CD14-positive monocyte (primary cell): ENCODE data around the gene MS4A14. TPM values are rescaled to one million over a fixed set of nuclear protein-coding genes. Genes with fewer than 3 reads are reported as not detected.

Experiments used
- DNase-seq, 3 donors: peaks; one replicate each; pipeline ENCODE4 v3.0.0-alpha.2; 2011 to 2022
- H2AFZ ChIP-seq: 2 replicates; pipeline ENCODE4 v1.6.0; 2012; ENCODE audit warnings: mild to moderate bottlenecking, low read depth, low read length, inconsistent platforms; ENCODE audit not compliant: insufficient read depth, poor library complexity, severe bottlenecking
- H3K27ac ChIP-seq, 2 donors: 1 replicate in 1 of 2; 2 replicates in 1 of 2; pipeline ENCODE4 v1.5.1; 2012 to 2013; ENCODE audit warnings: low read length in 2 of 2, control low read depth in 1 of 2, inconsistent platforms in 1 of 2, low read depth in 1 of 2, mild to moderate bottlenecking in 1 of 2
- H3K27me3 ChIP-seq, 2 donors: one replicate each; pipeline versions ENCODE4 v1.6.0 to v1.6.1; 2011 to 2013; ENCODE audit warnings: low read length in 2 of 2; ENCODE audit not compliant: control insufficient read depth in 2 of 2, insufficient read depth in 2 of 2
- H3K36me3 ChIP-seq, 2 donors: replicated peaks in 1 of 2; 1 replicate in 1 of 2; 2 replicates in 1 of 2; pipeline versions ENCODE4 v1.5.1 to v1.6.1; 2012 to 2013; ENCODE audit warnings: low read length in 2 of 2, control low read depth in 1 of 2, inconsistent platforms in 1 of 2, mild to moderate bottlenecking in 1 of 2; ENCODE audit not compliant: insufficient read depth in 2 of 2, control insufficient read depth in 1 of 2
- H3K4me1 ChIP-seq, 2 donors: 1 replicate in 1 of 2; 2 replicates in 1 of 2; pipeline versions ENCODE4 v1.5.1 to v1.6.1; 2012 to 2013; ENCODE audit warnings: low read length in 2 of 2, control low read depth in 1 of 2, inconsistent platforms in 1 of 2, mild to moderate bottlenecking in 1 of 2, moderate library complexity in 1 of 2; ENCODE audit not compliant: insufficient read depth in 2 of 2, control insufficient read depth in 1 of 2
- H3K4me2 ChIP-seq: replicated peaks from 2 replicates; pipeline ENCODE3; 2012; ENCODE audit warnings: low read length, moderate library complexity, mild to moderate bottlenecking; ENCODE audit not compliant: poor library complexity, severe bottlenecking; ENCODE audit errors: extremely low read depth
- H3K4me3 ChIP-seq, 3 experiments: fragments of 200-600 bp in 1 of 3; sonication (generic) in 1 of 3; replicated peaks in 1 of 3; 1 replicate in 2 of 3; 2 replicates in 1 of 3; pipeline ENCODE4 v1.5.1; 2011 to 2013; ENCODE audit warnings: low read length in 3 of 3, mild to moderate bottlenecking in 3 of 3, control low read depth in 2 of 3, low read depth in 2 of 3, inconsistent platforms in 1 of 3, moderate library complexity in 1 of 3
- H3K79me2 ChIP-seq: 2 replicates; pipeline ENCODE4 v1.6.0; 2012; ENCODE audit warnings: mild to moderate bottlenecking, control low read depth, inconsistent platforms, low read length, moderate library complexity; ENCODE audit not compliant: insufficient read depth
- H3K9ac ChIP-seq: 2 replicates; pipeline ENCODE4 v1.6.0; 2017; ENCODE audit warnings: low read length, mild to moderate bottlenecking; ENCODE audit not compliant: insufficient read depth, poor library complexity, severe bottlenecking
- H3K9me3 ChIP-seq, 2 donors: replicated peaks in 1 of 2; 1 replicate in 1 of 2; 2 replicates in 1 of 2; pipeline versions ENCODE4 v1.5.1 to v1.6.1; 2012 to 2013; ENCODE audit warnings: low read length in 2 of 2, control low read depth in 1 of 2; ENCODE audit not compliant: control insufficient read depth in 1 of 2, insufficient read depth in 1 of 2
- H4K20me1 ChIP-seq: 2 replicates; pipeline ENCODE4 v1.6.0; 2012; ENCODE audit warnings: mild to moderate bottlenecking, low read length, control low read depth, moderate library complexity; ENCODE audit not compliant: insufficient read depth
- H3K27ac Mint-ChIP-seq, 7 donors: one replicate each; pipeline ENCODE4 v1.8.0; 2020; ENCODE audit warnings: mild to moderate bottlenecking in 7 of 7, mixed read lengths in 7 of 7, moderate library complexity in 6 of 7, inconsistent platforms in 2 of 7
- H3K27me3 Mint-ChIP-seq, 3 donors: one replicate each; pipeline ENCODE4 v1.8.0; 2021 to 2022; ENCODE audit warnings: low read depth in 3 of 3, mild to moderate bottlenecking in 3 of 3, mixed read lengths in 3 of 3, moderate library complexity in 3 of 3, inconsistent platforms in 1 of 3
- H3K36me3 Mint-ChIP-seq, 2 donors: one replicate each; pipeline ENCODE4 v1.8.0; 2020; ENCODE audit warnings: mixed read lengths in 2 of 2, inconsistent platforms in 1 of 2, mild to moderate bottlenecking in 1 of 2
- H3K4me1 Mint-ChIP-seq: one replicate; pipeline ENCODE4 v1.8.0; 2020; ENCODE audit warnings: mild to moderate bottlenecking, mixed read lengths
- H3K4me3 Mint-ChIP-seq, 2 donors: one replicate each; pipeline ENCODE4 v1.8.0; 2020; ENCODE audit warnings: mild to moderate bottlenecking in 2 of 2, mixed read lengths in 2 of 2, moderate library complexity in 1 of 2
- H3K9me3 Mint-ChIP-seq, 7 donors: one replicate each; pipeline ENCODE4 v1.8.0; 2020 to 2022; ENCODE audit warnings: mixed read lengths in 7 of 7, mild to moderate bottlenecking in 6 of 7, moderate library complexity in 6 of 7, inconsistent platforms in 2 of 7
- WGBS: methylation state at CpG from one replicate; pipeline ENCODE4 v1.1.5; 2013; ENCODE audit warnings: missing lambda C conversion rate; ENCODE audit not compliant: insufficient coverage; 5-methylcytosine and 5-hydroxymethylcytosine counted together
- intact Hi-C, 2 donors: fragments of 100-400 bp; cut with micrococcal nuclease; formaldehyde crosslinking; loops; one replicate each; pipeline versions ENCODE4 v1.15.0 to v1.15.1; 2023
- polyA plus RNA-seq, 3 donors: library from polyadenylated mRNA; depleted of rRNA in 1 of 3; unstranded in 2 of 3; stranded (reverse) in 1 of 3; fragments of 300-500 nt in 2 of 3; fragments of >200 nt in 1 of 3; fragmentation: Illumina TruSeq in 2 of 3; gene quantifications; 1 replicate in 2 of 3; 2 replicates in 1 of 3; pipeline ENCODE4 v1.2.3, GENCODE V29; 2012 to 2021
- TF ChIP-seq, protein P1 (sequence below): fragments of 200-600 bp; IDR thresholded peaks from one replicate; pipeline ENCODE4 v1.8.0; 2022; ENCODE audit warnings: antibody characterized with exemption, mild to moderate bottlenecking

The MS4A14 gene
- polyA plus RNA-seq, 3 donors = 3.0 to 30.8 (median 7.5) TPM

DNA sequence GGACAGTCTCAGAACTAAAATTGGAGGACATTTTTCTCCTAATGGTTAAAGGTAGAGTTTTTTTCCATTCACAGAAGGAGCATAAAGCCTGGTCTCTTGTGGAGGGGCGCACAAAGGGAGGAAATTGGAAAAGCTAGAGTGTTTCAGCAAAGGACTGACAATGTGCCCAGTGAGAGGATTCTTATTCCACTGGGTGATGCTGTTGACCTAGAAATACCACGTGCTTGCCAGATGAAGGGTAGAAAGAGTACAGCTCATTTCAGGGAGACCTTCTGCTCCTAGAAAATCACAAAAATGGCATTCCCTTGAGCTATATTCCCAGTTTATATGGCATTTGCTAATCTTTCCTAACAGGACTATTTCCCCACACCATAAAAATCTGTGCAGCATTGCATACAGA, 48.1 kb upstream of the MS4A14 start:
- H3K4me1 Mint-ChIP-seq = peaks cover 13% of the 10 kb centered on the region
- no peaks in the 10 kb centered on the region for H3K27me3 Mint-ChIP-seq
- H3K27me3 ChIP-seq = no peaks in the 10 kb centered on the region
- no peak overlapping the region for H3K9ac ChIP-seq
- H3K79me2 ChIP-seq = no peaks in the 10 kb centered on the region
- TF ChIP-seq, protein P1, sequence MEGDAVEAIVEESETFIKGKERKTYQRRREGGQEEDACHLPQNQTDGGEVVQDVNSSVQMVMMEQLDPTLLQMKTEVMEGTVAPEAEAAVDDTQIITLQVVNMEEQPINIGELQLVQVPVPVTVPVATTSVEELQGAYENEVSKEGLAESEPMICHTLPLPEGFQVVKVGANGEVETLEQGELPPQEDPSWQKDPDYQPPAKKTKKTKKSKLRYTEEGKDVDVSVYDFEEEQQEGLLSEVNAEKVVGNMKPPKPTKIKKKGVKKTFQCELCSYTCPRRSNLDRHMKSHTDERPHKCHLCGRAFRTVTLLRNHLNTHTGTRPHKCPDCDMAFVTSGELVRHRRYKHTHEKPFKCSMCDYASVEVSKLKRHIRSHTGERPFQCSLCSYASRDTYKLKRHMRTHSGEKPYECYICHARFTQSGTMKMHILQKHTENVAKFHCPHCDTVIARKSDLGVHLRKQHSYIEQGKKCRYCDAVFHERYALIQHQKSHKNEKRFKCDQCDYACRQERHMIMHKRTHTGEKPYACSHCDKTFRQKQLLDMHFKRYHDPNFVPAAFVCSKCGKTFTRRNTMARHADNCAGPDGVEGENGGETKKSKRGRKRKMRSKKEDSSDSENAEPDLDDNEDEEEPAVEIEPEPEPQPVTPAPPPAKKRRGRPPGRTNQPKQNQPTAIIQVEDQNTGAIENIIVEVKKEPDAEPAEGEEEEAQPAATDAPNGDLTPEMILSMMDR = no peak
- intact Hi-C loops = loop anchor here in 1 of 2 donors (10.0 kb wide), 1 partner anchor 267 kb away; no protein-coding TSS in a partner anchor
- H3K4me3 ChIP-seq = no peak overlapping the region
- no peak overlapping the region for H2AFZ ChIP-seq
- no peak overlapping the region for H3K4me2 ChIP-seq
- no peak overlapping the region for H3K27ac Mint-ChIP-seq
- peaks cover 5 to 11% of the 10 kb centered on the region in 2 donors for H3K4me1 ChIP-seq
- H4K20me1 ChIP-seq = no peaks in the 10 kb centered on the region
- H3K36me3 Mint-ChIP-seq = no peaks in the 10 kb centered on the region
- WGBS = 100% methylated on average over 1 of the region's 2 CpGs
- no peak overlapping the region for H3K4me3 Mint-ChIP-seq
- no peaks in the 10 kb centered on the region for H3K9me3 Mint-ChIP-seq
- no peak overlapping the region for H3K27ac ChIP-seq
- H3K9me3 ChIP-seq = no peaks in the 10 kb centered on the region
- H3K36me3 ChIP-seq = no peaks in the 10 kb centered on the region
- no peak for DNase-seq

DNA sequence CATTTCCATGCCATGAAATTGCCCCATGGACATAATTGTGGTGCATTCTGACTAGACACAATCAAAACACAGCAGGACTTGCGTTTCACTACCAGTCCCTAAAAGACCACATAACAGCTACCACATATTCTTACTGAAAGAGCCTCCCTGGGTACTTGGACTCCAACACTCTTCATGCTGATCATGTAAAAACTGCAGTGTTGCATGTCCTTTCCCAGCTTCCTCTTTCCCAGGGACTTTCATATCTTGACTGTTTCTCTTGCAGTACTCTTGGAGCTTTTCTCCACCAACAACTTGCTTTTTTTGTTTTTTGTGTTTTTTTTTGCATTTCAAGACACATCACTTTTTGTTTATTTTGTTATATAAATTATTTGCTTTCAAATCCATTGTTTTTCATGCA, 46.3 kb upstream of the MS4A14 start:
- Histone ChIP-seq H2AFZ (no peak overlapping the region), H3K27me3 (no peaks in the 10 kb centered on the region), H3K4me2 (no peak overlapping the region), H4K20me1 (no peaks in the 10 kb centered on the region), H3K9ac (no peak overlapping the region), H3K4me3 (no peak overlapping the region), H3K4me1 (peaks cover 5 to 11% of the 10 kb centered on the region in 2 donors), H3K36me3 (no peaks in the 10 kb centered on the region), H3K9me3 (peaks cover 6 to 10% of the 10 kb centered on the region in 2 donors), H3K79me2 (no peaks in the 10 kb centered on the region), H3K27ac (no peak overlapping the region)
- TF ChIP-seq, protein P1 = no peak
- H3K9me3 Mint-ChIP-seq = peaks cover 7 to 12% (median 11%) of the 10 kb centered on the region in 7 donors
- peaks cover 13% of the 10 kb centered on the region for H3K4me1 Mint-ChIP-seq
- peaks cover 0 to 4% of the 10 kb centered on the region in 2 donors for H3K36me3 Mint-ChIP-seq
- no peaks in the 10 kb centered on the region for H3K27me3 Mint-ChIP-seq
- H3K27ac Mint-ChIP-seq = no peak overlapping the region
- peak in 2 of 3 donors; percentile 40 to 46 for DNase-seq
- 64% methylated on average over 1 of the region's 1 CpG for WGBS
- H3K4me3 Mint-ChIP-seq = no peak overlapping the region
- intact Hi-C loops = loop anchor here in 1 of 2 donors (10.0 kb wide), 1 partner anchor 265 kb away; no protein-coding TSS in a partner anchor
